NCI-H446 treated with DMSO at 0.1 percent for 48 hours (cell line): Measurements from ENCODE around the gene FASN.

ENCODE experiments used
- DNase-seq: peaks from one replicate; lab custom pipeline; 2025; lab: John Stamatoyannopoulos, UW

The FASN gene

DNA sequence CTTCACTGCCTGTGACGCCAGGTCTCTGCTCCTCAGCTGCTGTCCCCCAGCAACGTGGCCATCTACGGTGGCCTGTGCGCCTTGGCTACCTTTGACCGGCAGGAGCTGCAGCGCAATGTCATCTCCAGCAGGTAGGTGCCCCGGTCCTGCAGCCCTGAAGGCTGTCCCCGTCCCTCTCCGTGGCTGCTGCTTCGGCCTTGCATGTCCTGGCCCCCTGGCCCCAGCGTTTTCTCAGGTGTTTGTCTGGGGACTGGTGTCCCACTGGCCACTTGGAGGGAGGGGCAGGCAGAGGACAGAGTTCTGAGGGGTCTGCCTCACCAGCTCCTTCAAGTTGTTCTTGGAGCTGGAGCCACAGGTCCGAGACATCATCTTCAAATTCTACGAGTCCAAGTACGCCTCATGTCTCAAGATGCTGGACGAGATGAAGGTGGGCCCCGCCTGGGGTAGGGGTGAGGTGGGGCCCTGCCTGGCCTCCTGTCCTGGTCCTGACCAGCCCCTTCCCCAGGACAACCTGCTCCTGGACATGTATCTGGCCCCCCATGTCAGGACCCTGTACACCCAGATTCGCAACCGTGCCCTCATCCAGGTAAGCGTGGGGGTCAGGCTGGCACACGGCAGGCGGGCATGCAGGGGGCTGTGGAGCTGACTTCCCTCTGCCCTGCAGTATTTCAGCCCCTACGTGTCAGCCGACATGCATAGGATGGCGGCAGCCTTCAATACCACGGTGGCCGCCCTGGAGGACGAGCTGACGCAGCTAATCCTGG, 41.9 kb downstream of the FASN start:
- no peak for DNase-seq

DNA sequence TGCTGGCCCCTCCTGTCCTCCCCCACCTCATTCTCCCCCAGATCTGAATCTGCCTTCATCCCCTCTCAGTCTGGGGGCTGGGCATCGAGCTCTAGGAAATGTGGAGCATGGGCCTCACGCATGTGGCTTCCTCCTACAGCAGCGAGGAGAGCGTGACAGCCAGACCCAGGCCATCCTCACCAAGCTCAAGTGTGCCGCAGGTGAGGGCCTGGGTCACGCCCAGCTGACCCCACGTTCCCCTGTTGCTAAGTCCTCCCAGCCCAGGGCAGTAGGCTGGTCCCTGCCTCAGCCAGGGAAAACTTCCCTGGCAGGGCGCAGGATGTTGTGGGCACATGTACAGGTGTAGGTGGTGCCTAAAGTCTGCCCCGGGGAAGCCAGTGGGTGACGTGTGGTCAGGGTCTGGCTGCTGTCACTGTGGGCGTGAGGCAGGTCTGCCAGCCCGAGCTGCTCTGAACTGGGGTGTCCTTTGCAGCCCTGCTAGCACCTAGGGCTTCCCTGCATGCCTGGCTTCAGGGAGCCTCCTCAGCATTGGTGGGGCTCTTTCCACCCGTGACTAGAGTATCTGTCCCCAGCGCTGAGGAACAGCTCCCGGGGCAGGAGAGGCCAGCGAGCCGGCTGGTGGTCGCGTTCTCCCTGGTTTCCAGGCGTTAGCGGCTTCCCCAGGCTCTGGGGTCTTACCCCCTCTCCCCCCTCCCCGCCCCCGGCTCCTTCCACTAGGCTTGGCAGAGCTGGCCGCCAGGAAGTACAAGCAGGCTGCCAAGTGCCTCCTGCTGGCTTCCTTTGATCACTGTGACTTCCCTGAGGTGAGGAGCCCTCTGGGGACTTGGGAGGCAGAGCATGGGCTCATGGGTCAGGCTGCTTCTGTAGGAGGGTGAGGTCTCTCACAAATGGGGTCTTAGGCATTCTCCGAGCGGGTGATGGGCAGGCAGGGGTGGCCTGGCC, 42.7 kb downstream of the FASN start:
- DNase-seq, result no peak

DNA sequence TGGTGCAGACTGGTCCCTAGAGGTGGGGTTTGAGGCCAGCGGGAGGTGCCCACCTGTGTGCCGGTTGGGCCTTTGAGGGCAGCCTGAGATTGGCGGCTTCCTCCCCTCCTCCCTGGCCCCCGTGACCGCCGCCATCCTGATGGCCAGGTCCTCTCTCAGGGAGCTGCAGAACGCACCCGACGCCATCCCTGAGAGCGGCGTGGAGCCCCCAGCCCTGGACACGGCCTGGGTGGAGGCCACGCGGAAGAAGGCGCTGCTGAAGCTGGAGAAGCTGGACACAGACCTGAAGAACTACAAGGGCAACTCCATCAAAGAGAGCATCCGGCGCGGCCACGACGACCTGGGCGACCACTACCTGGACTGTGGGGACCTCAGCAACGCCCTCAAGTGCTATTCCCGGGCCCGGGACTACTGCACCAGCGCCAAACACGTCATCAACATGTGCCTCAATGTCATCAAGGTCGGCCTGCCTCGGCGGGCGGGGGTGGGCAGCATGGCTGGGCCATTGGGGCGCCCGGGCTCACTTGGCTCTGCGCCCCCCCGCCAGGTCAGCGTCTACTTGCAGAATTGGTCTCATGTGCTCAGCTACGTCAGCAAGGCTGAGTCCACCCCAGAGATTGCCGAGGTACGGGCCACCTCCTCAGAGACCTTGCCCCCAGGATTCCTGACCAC, 43.5 kb downstream of the FASN start:
- DNase-seq, result no peak

DNA sequence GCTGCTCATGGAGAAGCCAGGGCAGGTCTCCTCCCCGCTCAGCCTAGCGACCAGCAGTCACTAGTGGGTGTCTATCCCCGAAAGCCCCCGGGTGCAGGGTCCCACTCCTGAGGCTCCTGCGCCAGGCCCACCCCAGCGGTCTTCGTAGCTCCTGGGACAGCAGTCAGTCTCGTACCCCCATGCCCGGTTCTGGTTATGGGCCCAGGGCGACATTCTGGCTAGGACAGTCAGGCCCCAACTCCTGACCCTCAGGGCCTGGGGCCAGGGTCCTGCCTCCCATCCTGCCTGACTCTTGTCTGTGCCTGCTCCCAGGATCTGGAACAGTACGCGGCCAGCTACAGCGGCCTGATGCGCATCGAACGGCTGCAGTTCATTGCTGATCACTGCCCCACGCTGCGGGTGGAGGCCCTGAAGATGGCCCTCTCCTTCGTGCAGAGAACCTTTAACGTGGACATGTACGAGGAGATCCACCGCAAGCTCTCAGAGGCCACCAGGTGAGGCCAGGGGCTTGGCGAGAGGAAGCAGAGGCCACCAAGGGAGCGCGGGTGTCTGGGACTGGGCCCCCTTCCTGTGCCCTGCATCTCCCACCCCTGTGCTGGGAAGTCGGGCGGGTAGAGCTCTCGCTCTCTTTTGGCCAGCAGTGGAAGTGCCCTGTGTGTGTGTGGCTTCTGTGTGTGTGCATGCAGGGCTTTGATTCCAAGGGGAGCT, 44.3 kb downstream of the FASN start:
- no peak for DNase-seq

DNA sequence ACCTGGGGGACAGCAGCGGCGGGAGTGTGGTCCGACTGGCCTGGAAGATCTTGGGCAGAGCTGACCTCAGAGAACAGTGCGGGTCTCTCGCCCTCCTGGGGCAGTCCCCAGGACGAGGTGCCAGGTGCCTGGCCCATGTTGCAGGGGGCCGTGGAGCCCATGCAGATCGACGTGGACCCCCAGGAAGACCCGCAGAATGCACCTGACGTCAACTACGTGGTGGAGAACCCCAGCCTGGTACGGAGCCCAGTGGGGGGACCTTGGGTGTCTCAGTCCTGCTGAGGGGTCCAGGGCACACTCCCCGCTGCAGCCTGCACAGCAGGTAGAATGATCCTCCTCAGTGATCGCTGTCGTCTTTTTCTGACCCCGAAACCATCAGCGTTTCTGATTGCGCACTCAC, 44.9 kb downstream of the FASN start:
- no peak for DNase-seq

DNA sequence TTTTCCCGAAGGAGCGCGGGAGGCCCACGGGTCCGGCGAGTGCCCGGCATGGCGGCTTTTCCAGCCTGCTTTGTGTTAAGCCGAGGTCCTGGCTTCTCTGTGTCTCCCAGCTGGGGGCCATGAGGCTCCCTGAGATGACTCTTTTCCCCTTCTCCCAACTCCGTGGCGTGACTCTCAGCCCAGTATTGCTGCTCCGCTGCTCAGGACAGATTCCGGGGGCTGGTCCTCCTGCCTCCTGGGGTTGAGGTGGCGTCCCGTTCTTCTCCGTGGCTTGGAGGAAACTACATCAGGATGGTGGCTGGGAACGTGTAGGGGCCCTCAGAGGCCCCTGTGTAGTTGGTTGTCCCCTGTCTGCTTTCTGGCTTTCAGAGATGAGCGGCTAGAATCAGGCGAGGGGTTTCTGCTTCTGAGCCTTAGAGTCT, 45.4 kb downstream of the FASN start:
- no peak for DNase-seq

DNA sequence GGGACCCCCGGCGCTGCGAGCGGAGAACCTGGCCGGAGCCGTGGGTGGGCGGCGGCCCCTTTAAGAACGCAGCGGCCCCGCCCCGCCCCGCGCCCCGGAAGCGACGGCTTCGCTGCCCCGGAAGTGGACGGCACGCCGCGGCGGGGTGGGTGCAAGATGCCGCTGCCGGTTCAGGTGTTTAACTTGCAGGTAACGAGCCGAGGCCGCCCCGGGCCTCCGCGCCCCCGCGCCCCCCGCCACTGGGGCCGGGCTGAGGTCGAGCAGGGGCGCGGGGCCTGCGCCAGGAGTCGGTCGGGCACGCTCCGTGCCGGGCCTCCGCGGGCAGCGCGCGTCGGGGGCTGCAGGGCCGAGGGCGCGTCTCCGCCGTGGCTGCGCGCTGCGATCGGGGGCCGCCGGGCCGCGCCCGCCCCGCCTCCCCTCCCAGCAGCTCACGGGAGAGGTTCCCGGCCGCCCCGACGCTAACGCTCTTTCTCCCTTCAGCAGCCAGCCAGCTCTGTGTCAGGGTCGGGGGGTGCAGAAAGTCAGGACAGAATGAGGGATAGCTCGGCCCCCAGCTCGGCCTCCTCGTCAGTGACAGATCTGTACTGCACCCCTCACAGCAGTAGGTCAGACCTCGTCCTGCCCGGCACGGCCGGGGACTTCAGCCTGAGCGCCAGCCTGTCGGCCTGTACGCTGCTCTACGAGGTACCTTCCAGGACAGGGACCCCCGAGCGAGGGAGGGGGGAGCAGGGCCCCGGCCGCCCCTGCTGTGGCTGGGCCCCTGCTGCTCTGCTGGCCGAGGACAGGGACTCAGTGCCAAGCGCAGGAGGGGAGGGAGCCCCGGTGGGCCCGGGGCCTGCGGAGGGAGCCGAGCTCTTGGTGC, 46.0 kb downstream of the FASN start, which contains the start of the genes GPS1 and RFNG:
Gene GPS1 (plus strand): TSS at position 123 of the 862 bp plus-strand sequence. CDS start 34 bp downstream, at position 157.
Gene RFNG (minus strand): TSS at position 36 of the 862 bp plus-strand sequence. CDS start 45 bp downstream, outside the sequence.
- DNase-seq, result no peak

DNA sequence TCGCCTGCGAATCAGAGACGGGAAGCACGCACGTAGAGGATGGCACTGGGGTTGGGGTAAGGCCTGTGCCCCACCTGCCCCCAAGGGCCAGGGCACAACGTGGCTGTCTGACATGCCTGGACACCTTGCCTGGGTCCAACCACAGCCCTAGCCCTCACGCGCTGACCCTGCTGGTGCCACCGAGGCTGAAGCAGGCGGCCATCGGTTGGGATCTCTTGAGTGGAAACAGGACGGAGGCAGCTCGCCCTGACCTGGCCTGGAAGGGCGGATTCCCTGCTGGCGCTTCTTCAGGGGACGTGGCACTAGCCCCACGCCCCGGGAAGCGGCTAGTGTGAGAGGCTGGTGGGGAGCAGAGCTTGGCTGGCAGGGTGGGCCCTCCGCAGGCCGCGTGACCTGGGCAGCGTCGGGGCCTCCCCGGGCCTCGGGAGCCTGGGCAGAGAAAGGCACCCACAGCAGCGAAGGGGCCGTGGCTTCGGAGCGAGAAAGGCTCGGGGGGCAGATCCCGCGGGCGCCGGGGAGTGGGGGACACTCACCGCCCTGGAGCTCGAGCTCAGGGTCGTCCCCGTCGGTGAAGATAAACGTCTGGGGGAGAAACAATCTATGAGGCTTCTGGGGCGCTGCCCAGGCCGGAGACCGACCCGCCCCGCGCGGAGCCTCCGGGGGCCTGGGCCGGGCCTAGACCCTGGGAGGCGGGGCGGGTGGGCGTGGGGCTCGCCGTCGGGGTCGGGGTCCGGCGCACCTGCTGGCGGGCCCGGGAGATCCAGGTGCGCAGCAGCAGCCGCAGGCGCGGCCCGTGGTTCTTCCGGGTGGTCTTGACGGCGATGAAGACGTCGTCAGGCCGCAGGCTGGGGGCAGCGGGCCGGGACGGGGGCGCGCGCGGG, 47.0 kb downstream of the FASN start:
- no peak for DNase-seq

DNA sequence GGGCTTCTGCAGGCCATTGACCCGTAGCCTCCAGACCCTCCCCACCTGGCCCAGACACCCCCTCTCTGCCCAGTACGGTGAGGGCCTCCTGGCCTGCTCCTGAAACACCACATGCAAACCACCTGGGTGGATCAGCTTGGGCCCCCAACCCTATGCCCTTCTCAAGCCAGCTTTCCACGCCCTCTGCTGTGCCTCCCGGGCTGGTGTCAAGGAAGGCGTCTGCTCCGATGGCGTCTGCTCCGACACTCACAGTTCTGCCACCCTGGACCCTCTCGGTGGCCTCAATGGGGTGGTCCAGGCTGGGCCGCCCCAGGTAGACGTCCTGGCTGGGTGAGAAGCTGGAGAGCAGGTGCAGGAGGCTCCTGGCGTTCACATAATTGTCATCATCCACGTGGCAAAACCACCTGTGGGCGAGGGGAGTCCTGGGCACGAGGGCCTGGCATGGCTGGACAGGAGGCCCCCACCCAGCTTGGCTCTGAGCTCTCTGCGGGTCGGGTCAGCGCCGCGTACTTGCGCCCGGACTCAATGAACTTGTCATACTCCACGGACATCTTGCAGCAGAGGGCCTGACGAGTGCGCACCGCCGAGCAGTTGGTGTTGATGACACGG, 47.8 kb downstream of the FASN start:
- DNase-seq, result no peak

DNA sequence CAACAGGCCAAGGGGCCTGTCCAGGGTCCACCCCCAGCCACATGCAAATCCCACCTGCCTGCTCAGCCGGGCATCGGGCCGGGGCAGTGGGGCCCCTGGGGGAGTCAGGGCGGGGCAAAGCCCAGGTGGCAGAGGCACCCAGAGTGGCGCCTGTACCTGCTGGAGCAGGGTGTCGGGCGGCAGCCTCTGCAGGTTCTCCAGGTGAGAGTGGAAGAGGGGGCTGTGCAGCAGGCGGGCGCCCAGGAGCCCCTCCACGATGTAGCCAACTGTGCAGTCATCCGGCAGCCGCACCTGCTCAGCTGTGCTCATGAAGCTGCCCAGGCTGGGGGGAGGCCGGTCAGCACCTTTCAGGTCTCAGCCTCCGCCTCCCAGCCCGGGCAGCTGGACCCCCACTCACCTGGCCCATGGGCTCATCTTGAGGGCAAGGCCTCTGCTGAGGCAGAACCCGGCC, 48.5 kb downstream of the FASN start:
- no peak for DNase-seq

DNA sequence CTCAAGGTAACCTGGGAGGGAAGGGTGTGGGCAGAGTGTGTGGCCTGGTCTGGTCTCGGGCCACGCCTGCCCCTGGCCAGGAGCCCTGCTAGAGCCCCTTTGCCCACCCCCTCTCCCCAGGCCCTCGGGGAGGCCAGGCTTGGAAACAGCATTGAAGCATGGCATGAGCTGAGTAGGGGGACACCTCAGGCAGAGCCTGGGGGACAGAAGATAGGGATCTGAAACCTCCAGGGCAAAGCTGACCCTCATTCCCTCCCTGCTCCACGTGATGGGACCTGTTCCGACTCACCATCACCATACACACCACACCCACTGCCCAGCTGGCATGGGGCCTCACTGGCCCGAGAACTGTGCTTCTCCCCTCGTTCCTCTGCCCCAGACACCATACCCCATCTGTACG, 48.9 kb downstream of the FASN start:
- DNase-seq, result no peak

DNA sequence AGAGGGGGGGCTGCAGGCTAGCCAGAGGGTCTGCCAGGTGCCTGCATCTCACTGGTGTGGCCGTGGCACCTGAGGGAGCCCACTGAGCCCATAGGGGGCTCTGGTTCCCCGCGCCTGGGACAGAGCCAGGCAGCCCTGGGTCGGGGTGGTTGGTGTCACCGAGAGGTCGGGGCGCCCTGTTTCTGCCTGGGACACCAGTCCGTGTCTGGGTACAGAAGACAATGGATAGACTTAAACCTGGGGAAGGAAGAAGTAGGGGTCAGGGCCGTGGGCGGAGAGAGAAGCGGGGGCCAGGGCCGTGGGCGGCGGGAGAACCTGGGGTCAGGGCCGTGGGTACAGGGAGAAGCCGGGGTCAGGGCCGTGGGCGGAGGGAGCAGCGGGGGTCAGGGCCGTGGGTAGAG, 49.5 kb downstream of the FASN start:
- no peak for DNase-seq

DNA sequence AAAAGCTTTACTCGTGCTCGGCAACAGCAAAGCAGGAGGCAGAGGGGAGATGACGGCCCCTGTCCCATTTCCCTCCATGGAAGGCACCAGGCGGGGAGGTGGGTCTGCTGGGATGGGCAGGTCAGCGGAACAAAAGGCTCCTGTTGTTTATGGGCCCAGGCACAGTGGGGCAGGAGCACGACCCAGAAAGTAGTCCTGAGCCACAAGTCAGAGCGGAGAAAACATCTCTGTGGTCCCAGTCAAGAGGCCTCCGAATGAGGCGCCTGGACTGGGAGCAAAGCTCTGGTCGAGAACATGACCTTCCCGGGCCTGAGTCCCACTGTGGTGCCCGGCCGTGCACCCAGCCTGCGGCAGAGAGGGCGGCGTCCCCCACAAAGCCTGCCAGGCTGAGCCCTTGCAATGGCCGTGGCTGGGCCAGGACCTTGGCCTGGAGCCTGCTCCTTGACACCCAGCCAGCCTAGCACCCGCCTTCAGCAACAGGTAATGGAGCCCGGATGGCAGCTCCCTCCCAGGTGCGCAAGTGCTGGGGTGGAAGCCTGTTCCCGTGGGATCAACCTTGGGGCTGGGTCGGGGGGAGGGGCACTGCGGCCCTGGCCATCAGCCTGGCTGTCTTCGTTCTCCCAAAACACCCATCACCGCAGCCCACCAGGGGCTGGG, 50.0 kb downstream of the FASN start:
- no peak for DNase-seq

DNA sequence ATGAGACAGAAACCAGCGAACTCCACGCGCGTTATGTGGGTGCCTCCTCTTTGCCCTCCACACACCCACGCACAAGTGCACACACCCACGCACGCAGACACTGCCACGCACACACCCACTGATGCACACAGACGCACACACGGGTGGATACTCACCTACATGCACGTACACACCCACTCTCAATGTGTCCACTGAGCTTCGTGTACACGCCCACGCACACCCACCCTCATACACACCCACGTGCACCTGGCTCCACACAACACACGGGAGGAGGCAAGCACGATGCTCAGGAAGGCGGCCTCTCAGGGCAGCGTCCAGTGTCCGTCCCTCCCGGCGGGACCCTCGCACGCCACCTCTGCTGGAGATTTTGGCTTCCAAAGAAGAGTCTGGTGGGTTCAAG, 50.7 kb downstream of the FASN start:
- DNase-seq, result no peak

DNA sequence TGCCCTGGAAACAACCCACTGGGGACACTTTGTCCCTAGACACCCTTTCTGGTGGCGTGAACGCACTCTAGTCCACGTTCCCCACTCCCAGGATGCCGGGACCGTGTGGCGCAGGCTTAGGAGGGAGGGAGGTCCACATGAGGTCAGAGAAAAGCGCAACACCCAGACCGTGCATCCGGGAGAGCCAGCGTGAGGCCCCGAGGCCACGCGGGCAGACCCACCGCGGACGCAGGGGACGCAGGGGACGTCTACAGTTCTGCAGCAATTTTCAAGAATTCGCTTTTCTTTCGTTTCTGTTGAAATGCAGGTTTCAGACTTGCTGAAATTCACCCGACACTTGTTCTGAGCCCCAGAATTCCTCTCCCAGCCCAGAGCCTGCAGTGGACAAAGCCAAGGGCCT, 51.1 kb downstream of the FASN start:
- no peak for DNase-seq

DNA sequence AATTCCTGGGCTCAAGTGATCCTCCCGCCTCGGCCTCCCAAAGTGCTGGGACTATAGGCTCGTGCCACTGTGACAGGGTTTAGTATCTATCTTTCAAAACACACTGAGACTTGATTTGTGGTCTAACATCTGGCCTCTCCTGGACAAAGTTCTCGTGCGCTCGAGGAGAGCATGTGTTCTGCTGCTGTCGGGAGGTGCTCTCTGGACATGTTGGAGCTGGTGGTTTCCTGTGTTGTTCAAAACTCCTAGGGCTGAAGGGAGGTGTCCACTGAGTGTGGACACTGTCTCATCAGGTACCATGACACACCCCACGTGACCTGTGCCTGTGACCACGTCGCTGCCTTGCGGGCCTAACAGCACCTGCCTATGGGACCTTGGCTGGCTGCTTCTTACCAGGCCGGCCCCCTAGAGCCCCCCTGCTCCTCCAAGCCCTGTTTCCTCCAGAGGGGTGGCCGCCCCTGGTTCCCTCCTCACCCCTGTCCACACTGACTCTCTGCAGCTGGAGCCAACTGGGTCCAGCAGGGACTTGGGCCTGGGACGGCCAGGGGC, 52.0 kb downstream of the FASN start:
- no peak for DNase-seq

DNA sequence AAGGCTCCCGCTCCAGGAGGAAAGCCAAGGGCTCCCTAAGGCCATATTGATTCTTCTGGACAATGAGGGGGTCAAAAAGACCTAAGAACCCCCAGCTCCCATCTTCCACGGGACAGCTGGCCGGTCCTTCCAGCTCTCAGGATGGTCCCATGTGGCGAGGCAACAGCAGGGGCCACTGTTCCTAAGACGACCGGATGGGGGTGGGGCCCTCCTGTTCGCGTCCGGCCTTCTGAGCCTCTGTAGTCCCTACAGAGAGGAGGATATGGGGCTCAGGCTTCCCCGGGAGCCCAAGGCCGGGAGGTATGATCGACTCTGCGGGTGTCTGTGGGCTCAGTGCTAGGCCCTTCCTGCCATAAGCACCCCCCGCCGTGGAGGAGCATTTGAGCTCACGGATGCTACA, 54.5 kb downstream of the FASN start:
- no peak for DNase-seq

DNA sequence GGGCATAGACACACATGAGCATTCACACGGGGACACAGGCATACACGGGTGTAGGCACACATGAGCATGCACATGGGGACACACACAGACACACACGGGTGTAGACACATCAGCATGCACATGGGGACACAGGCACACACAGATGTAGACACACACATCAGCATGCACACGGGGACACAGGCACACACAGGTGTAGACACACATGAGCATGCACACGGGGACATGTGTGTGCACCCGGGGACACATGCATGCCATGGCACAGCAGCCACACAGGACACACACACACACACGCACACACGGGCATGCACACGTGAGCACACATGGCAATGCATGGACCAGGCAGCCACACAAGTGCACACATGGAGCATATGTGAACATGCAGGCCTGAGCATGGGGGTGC, 55.4 kb downstream of the FASN start:
- DNase-seq, result no peak
